Neuronal stem cell (in vitro differentiated cells): Measurements from ENCODE around the gene SNX25.

Experiments used
- DNase-seq: peaks from one replicate; pipeline ENCODE4 v3.0.0-alpha.2; 2013; ENCODE audit warnings: low spot score
- H2AFZ ChIP-seq: one replicate; pipeline ENCODE4 v1.6.1; 2013; ENCODE audit warnings: mild to moderate bottlenecking, low read length, inconsistent platforms
- H2AK5ac ChIP-seq: 2 replicates; pipeline ENCODE4 v1.6.1; 2013; ENCODE audit warnings: low read depth, mild to moderate bottlenecking, inconsistent platforms, low read length, moderate library complexity, mixed read lengths
- H2BK120ac ChIP-seq: 2 replicates; pipeline ENCODE4 v1.6.1; 2013; ENCODE audit warnings: low read depth, mild to moderate bottlenecking, inconsistent platforms, low read length, moderate library complexity, mixed read lengths
- H2BK12ac ChIP-seq: one replicate; pipeline ENCODE4 v1.6.1; 2013; ENCODE audit warnings: low read length, inconsistent platforms
- H2BK15ac ChIP-seq: 2 replicates; pipeline ENCODE4 v1.6.1; 2013; ENCODE audit warnings: mild to moderate bottlenecking, low read length, inconsistent platforms, mixed read lengths
- H2BK5ac ChIP-seq: one replicate; pipeline ENCODE4 v1.6.1; 2013; ENCODE audit warnings: inconsistent platforms, mild to moderate bottlenecking, low read length, moderate library complexity
- H3K14ac ChIP-seq: one replicate; pipeline ENCODE4 v1.6.1; 2013; ENCODE audit warnings: low read length, inconsistent platforms
- H3K18ac ChIP-seq: 2 replicates; pipeline ENCODE4 v1.6.1; 2013; ENCODE audit warnings: low read length, inconsistent platforms
- H3K23ac ChIP-seq: 2 replicates; pipeline ENCODE4 v1.6.1; 2013; ENCODE audit warnings: low read depth, mild to moderate bottlenecking, mixed read lengths, low read length, inconsistent platforms; ENCODE audit not compliant: poor library complexity
- H3K27ac ChIP-seq: replicated peaks from 3 replicates; pipeline ENCODE4 v1.5.1; 2013; ENCODE audit warnings: low read length, inconsistent platforms
- H3K27me3 ChIP-seq, 3 experiments: 2 replicates each; pipeline ENCODE4 v1.6.1; 2013; ENCODE audit warnings: low read length in 3 of 3, mild to moderate bottlenecking in 2 of 3, inconsistent platforms in 1 of 3, low read depth in 1 of 3, mixed read lengths in 1 of 3, moderate library complexity in 1 of 3; ENCODE audit not compliant: control insufficient read depth in 3 of 3, insufficient read depth in 3 of 3
- H3K36me3 ChIP-seq, 2 donors: replicated peaks in 1 of 2; 2 replicates each; pipeline ENCODE4 v1.6.1; 2013; ENCODE audit warnings: low read length in 2 of 2; ENCODE audit not compliant: control insufficient read depth in 2 of 2, insufficient read depth in 2 of 2
- H3K4ac ChIP-seq: 2 replicates; pipeline ENCODE4 v1.6.1; 2013; ENCODE audit warnings: inconsistent platforms, mild to moderate bottlenecking, low read length, moderate library complexity
- H3K4me1 ChIP-seq, 2 donors: 1 replicate in 1 of 2; 2 replicates in 1 of 2; pipeline ENCODE4 v1.6.1; 2013; ENCODE audit warnings: low read length in 2 of 2, low read depth in 1 of 2; ENCODE audit not compliant: control insufficient read depth in 2 of 2, insufficient read depth in 1 of 2
- H3K4me2 ChIP-seq: one replicate; pipeline ENCODE4 v1.6.1; 2013; ENCODE audit warnings: mild to moderate bottlenecking, low read length, inconsistent platforms; ENCODE audit not compliant: insufficient read depth, poor library complexity, severe bottlenecking
- H3K4me3 ChIP-seq, 2 donors: 2 replicates each; pipeline ENCODE4 v1.5.1; 2013; ENCODE audit warnings: low read length in 2 of 2, mild to moderate bottlenecking in 2 of 2, inconsistent platforms in 1 of 2, moderate library complexity in 1 of 2
- H3K79me1 ChIP-seq: one replicate; pipeline ENCODE4 v1.6.1; 2013; ENCODE audit warnings: low read depth, mild to moderate bottlenecking, inconsistent platforms, low read length, moderate library complexity
- H3K9ac ChIP-seq: one replicate; pipeline ENCODE4 v1.6.1; 2013; ENCODE audit warnings: mild to moderate bottlenecking, low read depth, low read length, inconsistent platforms; ENCODE audit not compliant: poor library complexity
- H3K9me3 ChIP-seq, 2 donors: replicated peaks in 1 of 2; 2 replicates each; pipeline versions ENCODE3 to v1.6.1; 2013; ENCODE audit warnings: low read length in 2 of 2, mild to moderate bottlenecking in 2 of 2, inconsistent platforms in 1 of 2, low read depth in 1 of 2, mixed read lengths in 1 of 2, moderate library complexity in 1 of 2; ENCODE audit not compliant: control insufficient read depth in 2 of 2, insufficient read depth in 1 of 2
- H4K8ac ChIP-seq: one replicate; pipeline ENCODE4 v1.6.1; 2013; ENCODE audit warnings: low read depth, mild to moderate bottlenecking, inconsistent platforms, low read length, moderate library complexity
- H4K91ac ChIP-seq: one replicate; pipeline ENCODE4 v1.6.1; 2013; ENCODE audit warnings: low read length, low read depth, mild to moderate bottlenecking, inconsistent platforms; ENCODE audit not compliant: poor library complexity
- WGBS, 2 donors: extraction: QIAGEN DNeasy Blood & Tissue Kit; methylation state at CpG; one replicate each; pipeline ENCODE4 v1.1.7; 2013; ENCODE audit warnings: missing lambda C conversion rate in 2 of 2, mixed read lengths in 1 of 2; ENCODE audit not compliant: insufficient read length in 2 of 2, insufficient replicate concordance in 1 of 2; ENCODE audit errors: extremely low coverage in 2 of 2; 5-methylcytosine and 5-hydroxymethylcytosine counted together

Gene SNX25

DNA sequence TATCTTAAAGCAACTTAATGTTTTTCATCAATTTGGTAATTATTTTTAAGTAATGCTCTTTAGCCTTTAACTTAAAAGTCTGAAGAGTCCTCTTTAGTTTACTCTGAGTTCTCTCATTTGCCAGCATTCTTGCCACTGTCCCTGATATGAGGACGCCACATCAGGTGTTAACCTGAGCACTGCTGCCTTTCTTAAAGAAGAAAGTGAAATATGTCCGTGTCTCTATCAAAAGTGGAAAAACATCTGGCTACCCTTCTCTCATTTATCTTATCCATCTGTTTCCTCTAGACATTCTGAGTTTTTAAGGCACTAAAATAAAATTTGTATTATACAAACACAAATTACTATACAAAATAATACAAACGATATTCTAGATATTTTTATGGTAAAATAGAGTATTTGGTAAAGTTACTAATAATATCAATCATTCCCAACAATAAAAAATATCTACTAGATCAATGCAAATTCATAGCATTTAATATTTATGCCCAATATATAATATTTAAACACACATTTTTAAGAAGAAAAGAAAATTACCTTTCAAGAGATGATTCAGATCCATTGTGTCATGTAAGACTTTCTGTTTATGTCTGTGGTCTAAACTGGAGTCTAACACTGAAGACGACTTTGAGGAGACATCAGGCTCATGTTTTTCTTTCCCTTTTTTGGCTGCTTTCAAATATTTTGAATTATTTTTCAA, 19.6 kb upstream of the SNX25 start:
- Histone ChIP-seq H2BK120ac (no peak overlapping the region), H3K4ac (no peak overlapping the region), H2AK5ac (no peak overlapping the region), H3K18ac (no peak overlapping the region), H3K27ac (no peak overlapping the region), H3K27me3 (no peaks in the 10 kb centered on the region), H2BK15ac (no peak overlapping the region), H4K91ac (no peak overlapping the region), H3K79me1 (no peaks in the 10 kb centered on the region), H3K36me3 (peaks cover 10 to 50% of the 10 kb centered on the region in 2 donors), H3K9me3 (no peaks in the 10 kb centered on the region), H3K4me1 (peaks cover 0 to 1% of the 10 kb centered on the region in 2 donors), H3K23ac (no peak overlapping the region), H2BK5ac (no peak overlapping the region), H2BK12ac (no peak overlapping the region), H3K14ac (no peak overlapping the region), H3K4me3 (no peak overlapping the region), H2AFZ (no peak overlapping the region), H4K8ac (no peak overlapping the region), H3K9ac (no peak overlapping the region), H3K4me2 (no peak overlapping the region)
- whole genome bisulfite sequencing, 2 donors = no CpG with 5 or more reads among the region's 4 CpGs
- no peak for DNase-seq

DNA sequence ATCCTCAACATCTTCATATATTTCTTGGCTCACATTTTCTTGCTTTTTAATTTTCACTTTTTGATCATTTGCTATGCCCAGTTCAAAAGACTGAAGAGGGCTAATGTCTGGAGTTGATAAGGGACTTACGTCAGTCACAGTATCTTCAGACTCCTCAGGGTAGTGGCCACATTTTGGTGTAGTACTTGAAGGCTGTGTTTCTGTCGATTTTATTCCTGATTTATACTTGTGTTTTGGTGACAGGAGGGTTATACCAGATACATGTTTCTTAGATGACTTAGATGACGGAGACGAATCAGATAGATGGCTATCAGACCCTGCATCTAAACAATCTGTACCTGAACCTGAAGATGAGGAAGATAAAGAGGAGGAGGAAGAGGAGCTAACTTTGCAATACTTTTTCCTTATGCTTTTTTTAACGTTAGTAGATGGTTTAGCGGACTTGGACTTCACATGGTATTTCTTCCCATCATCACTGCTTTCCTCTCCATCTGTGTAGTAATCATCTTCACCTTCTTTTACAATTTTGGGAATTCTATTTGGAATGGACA, 19.0 kb upstream of the SNX25 start:
- H3K14ac ChIP-seq = no peak overlapping the region
- WGBS, 2 donors = no CpG with 5 or more reads among the region's 6 CpGs
- H3K9ac ChIP-seq = no peak overlapping the region
- H3K23ac ChIP-seq = no peak overlapping the region
- H2BK15ac ChIP-seq = no peak overlapping the region
- H3K4me1 ChIP-seq = peaks cover 0 to 1% of the 10 kb centered on the region in 2 donors
- no peak overlapping the region for H2BK12ac ChIP-seq
- H3K4me3 ChIP-seq = no peak overlapping the region
- H2BK120ac ChIP-seq = no peak overlapping the region
- no peak overlapping the region for H3K18ac ChIP-seq
- no peaks in the 10 kb centered on the region for H3K79me1 ChIP-seq
- H3K36me3 ChIP-seq = peaks cover 10 to 56% of the 10 kb centered on the region in 2 donors
- H4K8ac ChIP-seq = no peak overlapping the region
- H2AK5ac ChIP-seq = no peak overlapping the region
- H3K27me3 ChIP-seq = no peaks in the 10 kb centered on the region
- H3K4me2 ChIP-seq = no peak overlapping the region
- no peak overlapping the region for H3K4ac ChIP-seq
- no peak overlapping the region for H4K91ac ChIP-seq
- H2AFZ ChIP-seq = no peak overlapping the region
- no peaks in the 10 kb centered on the region for H3K9me3 ChIP-seq
- no peak overlapping the region for H2BK5ac ChIP-seq
- no peak for DNase-seq
- H3K27ac ChIP-seq = no peak overlapping the region

DNA sequence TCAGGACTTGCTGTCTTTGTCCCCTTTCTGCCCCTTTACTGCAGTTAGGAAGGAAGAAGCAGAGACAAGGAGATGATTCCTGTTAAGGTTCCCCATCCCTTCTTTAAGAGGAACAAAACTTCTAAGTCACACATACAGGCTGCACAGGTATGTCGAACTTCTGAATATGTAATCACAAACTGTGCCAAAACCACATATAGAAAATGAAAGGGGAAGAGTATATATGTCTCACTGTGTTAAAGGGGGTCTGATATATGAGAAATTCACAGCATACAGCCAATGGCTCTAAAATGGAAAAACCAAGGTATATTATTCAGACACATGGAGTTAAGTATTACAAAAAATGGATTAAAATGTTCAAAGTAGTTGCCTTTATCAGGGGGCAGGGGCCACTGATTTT, 17.3 kb upstream of the SNX25 start:
- no peak overlapping the region for H3K23ac ChIP-seq
- no peak overlapping the region for H3K27ac ChIP-seq
- no peak overlapping the region for H2BK12ac ChIP-seq
- no peak overlapping the region for H2AFZ ChIP-seq
- no CpG with 5 or more reads among the region's 1 CpG for WGBS, 2 donors
- no peak overlapping the region for H3K18ac ChIP-seq
- no peak for DNase-seq
- H3K4me2 ChIP-seq = no peak overlapping the region
- no peak overlapping the region for H3K4me3 ChIP-seq
- peaks cover 10 to 56% of the 10 kb centered on the region in 2 donors for H3K36me3 ChIP-seq
- no peaks in the 10 kb centered on the region for H3K9me3 ChIP-seq
- H2BK5ac ChIP-seq = no peak overlapping the region
- no peaks in the 10 kb centered on the region for H3K79me1 ChIP-seq
- no peaks in the 10 kb centered on the region for H3K27me3 ChIP-seq
- no peak overlapping the region for H2BK15ac ChIP-seq
- no peak overlapping the region for H3K9ac ChIP-seq
- H2AK5ac ChIP-seq = no peak overlapping the region
- no peak overlapping the region for H3K4ac ChIP-seq
- H3K14ac ChIP-seq = no peak overlapping the region
- no peak overlapping the region for H4K91ac ChIP-seq
- H2BK120ac ChIP-seq = no peak overlapping the region
- H4K8ac ChIP-seq = no peak overlapping the region
- H3K4me1 ChIP-seq = peaks cover 0 to 1% of the 10 kb centered on the region in 2 donors

DNA sequence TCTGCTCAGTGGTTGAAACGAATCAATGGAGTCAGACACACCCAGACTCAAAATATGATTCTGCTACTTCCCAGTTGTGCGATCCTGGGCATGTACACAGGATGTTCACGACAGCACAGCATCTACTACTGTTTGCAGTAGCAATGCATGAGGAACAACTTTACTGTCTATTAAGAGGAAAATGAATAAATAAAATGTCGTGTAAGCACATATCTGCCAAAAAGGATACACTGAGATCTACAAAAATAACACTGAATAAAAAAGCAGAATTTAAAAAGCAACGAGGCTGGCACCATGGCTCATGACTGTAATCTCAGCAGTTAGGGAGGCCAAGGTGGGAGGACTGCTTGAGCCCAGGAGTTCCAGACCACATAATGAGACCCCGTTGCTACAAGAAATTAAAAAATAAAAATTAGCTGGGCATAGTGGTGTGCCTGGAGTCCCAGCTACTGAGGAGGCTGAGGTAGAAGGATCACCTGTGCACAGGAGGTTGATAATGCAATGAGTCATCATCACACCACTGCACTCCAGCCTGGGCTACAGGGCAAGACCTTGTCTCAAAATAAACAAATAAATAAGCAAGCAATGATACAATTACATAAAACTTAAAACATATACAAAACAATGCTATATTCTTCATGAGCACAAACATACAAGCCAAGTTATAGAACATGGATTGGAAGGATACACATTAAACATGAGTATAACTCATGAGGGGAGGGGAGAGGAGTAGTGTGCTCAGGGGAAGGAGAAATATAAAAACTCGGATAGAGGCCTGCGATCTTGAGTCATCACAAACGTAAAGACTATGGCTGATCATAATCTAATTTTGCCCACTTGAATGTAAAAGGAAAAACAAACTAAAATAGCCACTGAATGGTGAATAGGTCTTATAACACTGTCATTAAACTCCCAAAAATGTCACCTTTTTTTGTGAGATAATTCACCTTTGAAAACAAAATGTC, 14.2 kb upstream of the SNX25 start:
- H3K36me3 ChIP-seq = peaks cover 2 to 34% of the 10 kb centered on the region in 2 donors
- no peaks in the 10 kb centered on the region for H3K27me3 ChIP-seq
- H4K8ac ChIP-seq = no peak overlapping the region
- no peak overlapping the region for H2AFZ ChIP-seq
- no peak overlapping the region for H3K23ac ChIP-seq
- no peaks in the 10 kb centered on the region for H3K4me1 ChIP-seq
- H3K18ac ChIP-seq = no peak overlapping the region
- no peak for DNase-seq
- no peak overlapping the region for H4K91ac ChIP-seq
- no peak overlapping the region for H3K14ac ChIP-seq
- no peaks in the 10 kb centered on the region for H3K79me1 ChIP-seq
- H2AK5ac ChIP-seq = no peak overlapping the region
- no peak overlapping the region for H3K4me3 ChIP-seq
- H3K4me2 ChIP-seq = no peak overlapping the region
- H3K9ac ChIP-seq = no peak overlapping the region
- no peak overlapping the region for H2BK12ac ChIP-seq
- no peak overlapping the region for H2BK5ac ChIP-seq
- H3K4ac ChIP-seq = no peak overlapping the region
- H2BK15ac ChIP-seq = no peak overlapping the region
- no peak overlapping the region for H3K27ac ChIP-seq
- no peaks in the 10 kb centered on the region for H3K9me3 ChIP-seq
- WGBS, 2 donors = no CpG with 5 or more reads among the region's 9 CpGs
- no peak overlapping the region for H2BK120ac ChIP-seq
